A549 (cell line): ENCODE data around the gene SDC4.

Source experiments
- CHD4 ChIP-seq: fragments of 200-600 bp; sonication (generic); IDR thresholded peaks from 2 replicates; pipeline ENCODE4 v1.6.1; 2016; ENCODE audit warnings: antibody characterized with exemption, mild to moderate bottlenecking, borderline replicate concordance
- EP300 ChIP-seq, 2 experiments: fragments of >200 bp; sonication (Bioruptor Twin); formaldehyde crosslinking; IDR thresholded peaks; 2 replicates in 1 of 2; 3 replicates in 1 of 2; pipeline ENCODE4 v1.6.1; 2016 to 2017
- HOXB13 ChIP-seq: fragments of 250-450 bp; sonication (Bioruptor Pico); IDR thresholded peaks from 2 replicates; pipeline ENCODE4 v1.5.0; 2020; ENCODE audit warnings: low read depth, mild to moderate bottlenecking, moderate library complexity
- MAFK ChIP-seq: fragments of 450-650 bp; IDR thresholded peaks from 2 replicates; pipeline ENCODE4 v1.6.1; 2014; ENCODE audit not compliant: partially characterized antibody
- MYC ChIP-seq: IDR thresholded peaks from 2 replicates; pipeline ENCODE4 v1.6.1; 2012; ENCODE audit warnings: mild to moderate bottlenecking, inconsistent platforms, low read length, improper control_type of control experiment, borderline replicate concordance
- NR3C1 ChIP-seq: fragments of >200 bp; sonication (Bioruptor Twin); formaldehyde crosslinking; IDR thresholded peaks from 3 replicates; pipeline ENCODE4 v1.6.1; 2017
- PHF8 ChIP-seq: fragments of 200-600 bp; sonication (generic); IDR thresholded peaks from 2 replicates; pipeline ENCODE4 v1.6.1; 2016; ENCODE audit warnings: low read depth, mild to moderate bottlenecking, antibody characterized with exemption, moderate library complexity, borderline replicate concordance
- POLR2A ChIP-seq: IDR thresholded peaks from 2 replicates; pipeline ENCODE4 v1.6.1; 2012; ENCODE audit warnings: mild to moderate bottlenecking, low read length
- POLR2AphosphoS2 ChIP-seq: conservative IDR thresholded peaks from 2 replicates; pipeline ENCODE4 v1.6.1; 2012; ENCODE audit warnings: low read length, improper control_type of control experiment, inconsistent platforms
- RAD21 ChIP-seq, 2 experiments: fragments of >200 bp in 1 of 2; sonication (Bioruptor Twin) in 1 of 2; formaldehyde crosslinking in 1 of 2; IDR thresholded peaks in 1 of 2; conservative IDR thresholded peaks in 1 of 2; 2 replicates in 1 of 2; 3 replicates in 1 of 2; pipeline ENCODE4 v1.6.1; 2012 to 2018; ENCODE audit warnings: inconsistent platforms in 1 of 2
- SMC3 ChIP-seq: fragments of >200 bp; sonication (Bioruptor Twin); formaldehyde crosslinking; IDR thresholded peaks from 3 replicates; pipeline ENCODE4 v1.6.1; 2018; ENCODE audit warnings: inconsistent platforms
- TF ChIP-seq, protein P1 (sequence below): fragments of >200 bp; sonication (Bioruptor Twin); formaldehyde crosslinking; IDR thresholded peaks from 3 replicates; pipeline ENCODE4 v1.5.1; 2016
- TF ChIP-seq, protein P2 (sequence below): IDR thresholded peaks from 2 replicates; pipeline ENCODE4 v1.6.1; 2012
- TF ChIP-seq, protein P3 (sequence below): fragments of 150-350 bp; IDR thresholded peaks from 2 replicates; pipeline ENCODE4 v1.6.1; 2014; ENCODE audit warnings: low read depth, mild to moderate bottlenecking, low read length

DNA sequence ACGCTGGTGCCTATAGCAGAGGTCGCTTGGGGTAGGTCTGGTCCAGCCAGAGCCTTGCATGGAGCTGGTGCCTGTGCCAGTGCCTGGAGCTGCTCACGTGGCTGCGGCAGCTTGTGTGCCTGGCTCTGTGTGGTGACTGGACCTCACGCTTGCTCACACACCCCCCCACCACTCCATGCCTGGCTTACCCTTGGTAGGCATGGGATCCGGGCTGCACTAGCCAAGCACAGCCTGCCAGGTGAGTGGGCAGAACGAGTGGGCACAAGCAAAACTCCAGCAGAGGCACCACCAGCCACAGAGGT, 46.8 kb upstream of the SDC4 start:
- TF ChIP-seq, protein P1, sequence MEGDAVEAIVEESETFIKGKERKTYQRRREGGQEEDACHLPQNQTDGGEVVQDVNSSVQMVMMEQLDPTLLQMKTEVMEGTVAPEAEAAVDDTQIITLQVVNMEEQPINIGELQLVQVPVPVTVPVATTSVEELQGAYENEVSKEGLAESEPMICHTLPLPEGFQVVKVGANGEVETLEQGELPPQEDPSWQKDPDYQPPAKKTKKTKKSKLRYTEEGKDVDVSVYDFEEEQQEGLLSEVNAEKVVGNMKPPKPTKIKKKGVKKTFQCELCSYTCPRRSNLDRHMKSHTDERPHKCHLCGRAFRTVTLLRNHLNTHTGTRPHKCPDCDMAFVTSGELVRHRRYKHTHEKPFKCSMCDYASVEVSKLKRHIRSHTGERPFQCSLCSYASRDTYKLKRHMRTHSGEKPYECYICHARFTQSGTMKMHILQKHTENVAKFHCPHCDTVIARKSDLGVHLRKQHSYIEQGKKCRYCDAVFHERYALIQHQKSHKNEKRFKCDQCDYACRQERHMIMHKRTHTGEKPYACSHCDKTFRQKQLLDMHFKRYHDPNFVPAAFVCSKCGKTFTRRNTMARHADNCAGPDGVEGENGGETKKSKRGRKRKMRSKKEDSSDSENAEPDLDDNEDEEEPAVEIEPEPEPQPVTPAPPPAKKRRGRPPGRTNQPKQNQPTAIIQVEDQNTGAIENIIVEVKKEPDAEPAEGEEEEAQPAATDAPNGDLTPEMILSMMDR: no peak
- TF ChIP-seq RAD21 (conservative IDR thresholded peaks at IDR 0.05 in 1 of 2, IDR thresholded peaks at IDR 0.05 in 1 of 2) (no peak), POLR2AphosphoS2 (no peak), HOXB13 (CRISPR knock-in tag) (no peak), MYC (no peak), POLR2A (no peak), EP300 (IDR thresholded peaks at IDR 0.05) (no peak), SMC3 (no peak), MAFK (no peak), PHF8 (no peak), NR3C1 (no peak), CHD4 (no peak)
- TF ChIP-seq, protein P2, sequence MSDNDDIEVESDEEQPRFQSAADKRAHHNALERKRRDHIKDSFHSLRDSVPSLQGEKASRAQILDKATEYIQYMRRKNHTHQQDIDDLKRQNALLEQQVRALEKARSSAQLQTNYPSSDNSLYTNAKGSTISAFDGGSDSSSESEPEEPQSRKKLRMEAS: no peak
- TF ChIP-seq, protein P3, sequence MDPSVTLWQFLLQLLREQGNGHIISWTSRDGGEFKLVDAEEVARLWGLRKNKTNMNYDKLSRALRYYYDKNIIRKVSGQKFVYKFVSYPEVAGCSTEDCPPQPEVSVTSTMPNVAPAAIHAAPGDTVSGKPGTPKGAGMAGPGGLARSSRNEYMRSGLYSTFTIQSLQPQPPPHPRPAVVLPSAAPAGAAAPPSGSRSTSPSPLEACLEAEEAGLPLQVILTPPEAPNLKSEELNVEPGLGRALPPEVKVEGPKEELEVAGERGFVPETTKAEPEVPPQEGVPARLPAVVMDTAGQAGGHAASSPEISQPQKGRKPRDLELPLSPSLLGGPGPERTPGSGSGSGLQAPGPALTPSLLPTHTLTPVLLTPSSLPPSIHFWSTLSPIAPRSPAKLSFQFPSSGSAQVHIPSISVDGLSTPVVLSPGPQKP: no peak
